HEK293 (cell line): ENCODE results near the gene CCAR1.

Source experiments
- CTCF ChIA-PET: fragments of 350-600 bp; formaldehyde crosslinking; extraction: SDS; loops from one replicate; lab custom pipeline; 2021; ENCODE audit warnings: antibody characterized with exemption; lab: Yijun Ruan, JAX
- POLR2A ChIA-PET: fragments of 300-600 bp; formaldehyde crosslinking; extraction: SDS; loops from one replicate; lab custom pipeline; 2020; ENCODE audit warnings: antibody characterized with exemption, inconsistent platforms; lab: Yijun Ruan, JAX
- H3K27ac ChIP-seq: fragments of 200-500 bp; sonication (Bioruptor generic); 2 replicates; pipeline ENCODE4 v1.5.1; 2014; ENCODE audit warnings: low read depth, low read length, control low read depth, inconsistent platforms; ENCODE audit errors: extremely low read depth
- H3K36me3 ChIP-seq, 2 experiments: fragments of 200-500 bp in 1 of 2; sonication (Bioruptor generic) in 1 of 2; 1 replicate in 1 of 2; 2 replicates in 1 of 2; pipeline ENCODE4 v1.5.1; 2014 to 2017; ENCODE audit warnings: inconsistent platforms in 2 of 2, low read length in 2 of 2; ENCODE audit not compliant: control insufficient read depth in 2 of 2, insufficient read depth in 1 of 2
- H3K4me1 ChIP-seq: fragments of 200-500 bp; sonication (Bioruptor generic); 2 replicates; pipeline ENCODE4 v1.5.1; 2014; ENCODE audit warnings: mild to moderate bottlenecking, low read length, inconsistent platforms; ENCODE audit not compliant: control insufficient read depth, insufficient read depth
- H3K4me3 ChIP-seq: 2 replicates; pipeline ENCODE4 v1.5.1; 2011; ENCODE audit warnings: low read depth, mild to moderate bottlenecking, control low read depth, low read length, moderate library complexity
- H3K9me3 ChIP-seq: fragments of 200-500 bp; sonication (Bioruptor generic); 2 replicates; pipeline ENCODE4 v1.5.1; 2014; ENCODE audit warnings: low read depth, low read length, inconsistent platforms; ENCODE audit not compliant: control insufficient read depth, insufficient read depth
- ZBTB20 ChIP-seq: fragments of 450-650 bp; formaldehyde crosslinking; IDR thresholded peaks from 2 replicates; pipeline ENCODE4 v1.5.1; 2016; ENCODE audit warnings: missing biosample characterization, missing genetic modification characterization
- ZBTB48 ChIP-seq: fragments of 450-650 bp; formaldehyde crosslinking; IDR thresholded peaks from 2 replicates; pipeline ENCODE4 v1.5.1; 2016; ENCODE audit warnings: missing biosample characterization, missing genetic modification characterization
- ZEB2 ChIP-seq: fragments of 450-650 bp; formaldehyde crosslinking; IDR thresholded peaks from 2 replicates; pipeline ENCODE4 v1.5.1; 2016; ENCODE audit warnings: missing biosample characterization, missing genetic modification characterization
- ZFP3 ChIP-seq: fragments of 450-650 bp; formaldehyde crosslinking; IDR thresholded peaks from 2 replicates; pipeline ENCODE4 v1.5.1; 2016; ENCODE audit warnings: low read depth, missing biosample characterization, missing genetic modification characterization
- ZFP37 ChIP-seq: fragments of 450-650 bp; formaldehyde crosslinking; IDR thresholded peaks from 2 replicates; pipeline ENCODE4 v1.5.1; 2016; ENCODE audit warnings: missing biosample characterization, missing genetic modification characterization
- ZFP41 ChIP-seq: fragments of 450-650 bp; formaldehyde crosslinking; IDR thresholded peaks from 2 replicates; pipeline ENCODE4 v1.5.1; 2016; ENCODE audit warnings: missing biosample characterization, missing genetic modification characterization, borderline replicate concordance
- ZFP69B ChIP-seq: fragments of 450-650 bp; formaldehyde crosslinking; IDR thresholded peaks from 2 replicates; pipeline ENCODE4 v1.5.1; 2016; ENCODE audit warnings: missing biosample characterization, missing genetic modification characterization
- ZNF366 ChIP-seq: fragments of 450-650 bp; formaldehyde crosslinking; conservative IDR thresholded peaks from 2 replicates; pipeline ENCODE4 v1.5.1; 2016; ENCODE audit warnings: missing biosample characterization, missing genetic modification characterization
- ZNF654 ChIP-seq: fragments of 450-650 bp; formaldehyde crosslinking; IDR thresholded peaks from 2 replicates; pipeline ENCODE4 v1.5.1; 2016; ENCODE audit warnings: low read depth, missing biosample characterization, missing genetic modification characterization
- ZSCAN5A ChIP-seq: fragments of 450-650 bp; formaldehyde crosslinking; IDR thresholded peaks from 2 replicates; pipeline ENCODE4 v1.5.1; 2016; ENCODE audit warnings: missing biosample characterization, missing genetic modification characterization
- ZXDB ChIP-seq: fragments of 450-650 bp; formaldehyde crosslinking; IDR thresholded peaks from 2 replicates; pipeline ENCODE4 v1.5.1; 2016; ENCODE audit warnings: missing biosample characterization, missing genetic modification characterization
- TF ChIP-seq, protein P1 (sequence below): fragments of 450-650 bp; formaldehyde crosslinking; conservative IDR thresholded peaks from 2 replicates; pipeline ENCODE4 v1.5.1; 2016; ENCODE audit warnings: low read depth, missing biosample characterization, missing genetic modification characterization
- TF ChIP-seq, protein P2 (sequence below): fragments of 450-650 bp; formaldehyde crosslinking; IDR thresholded peaks from 2 replicates; pipeline ENCODE4 v1.5.1; 2016; ENCODE audit warnings: missing biosample characterization, missing genetic modification characterization
- TF ChIP-seq, protein P3 (sequence below): fragments of 450-650 bp; formaldehyde crosslinking; IDR thresholded peaks from 2 replicates; pipeline ENCODE4 v1.5.1; 2016; ENCODE audit warnings: missing biosample characterization, missing genetic modification characterization

The CCAR1 gene

GRCh38 chr10:68721673-68722335, 765 bp downstream of the CCAR1 start (continued):
- TF ChIP-seq ZBTB48 (tag by site-specific recombination): peak; percentile 65

- no peak overlapping the region for H3K27ac ChIP-seq
- H3K9me3 ChIP-seq: no peaks in the 10 kb centered on the region
- H3K36me3 ChIP-seq: peaks cover 62% of the 10 kb centered on the region in 2 experiments; a peak in 2 of 3 replicates
- H3K4me1 ChIP-seq: no peaks in the 10 kb centered on the region; the same call in 1 of the 2 replicates
- TF ChIP-seq, protein P1, sequence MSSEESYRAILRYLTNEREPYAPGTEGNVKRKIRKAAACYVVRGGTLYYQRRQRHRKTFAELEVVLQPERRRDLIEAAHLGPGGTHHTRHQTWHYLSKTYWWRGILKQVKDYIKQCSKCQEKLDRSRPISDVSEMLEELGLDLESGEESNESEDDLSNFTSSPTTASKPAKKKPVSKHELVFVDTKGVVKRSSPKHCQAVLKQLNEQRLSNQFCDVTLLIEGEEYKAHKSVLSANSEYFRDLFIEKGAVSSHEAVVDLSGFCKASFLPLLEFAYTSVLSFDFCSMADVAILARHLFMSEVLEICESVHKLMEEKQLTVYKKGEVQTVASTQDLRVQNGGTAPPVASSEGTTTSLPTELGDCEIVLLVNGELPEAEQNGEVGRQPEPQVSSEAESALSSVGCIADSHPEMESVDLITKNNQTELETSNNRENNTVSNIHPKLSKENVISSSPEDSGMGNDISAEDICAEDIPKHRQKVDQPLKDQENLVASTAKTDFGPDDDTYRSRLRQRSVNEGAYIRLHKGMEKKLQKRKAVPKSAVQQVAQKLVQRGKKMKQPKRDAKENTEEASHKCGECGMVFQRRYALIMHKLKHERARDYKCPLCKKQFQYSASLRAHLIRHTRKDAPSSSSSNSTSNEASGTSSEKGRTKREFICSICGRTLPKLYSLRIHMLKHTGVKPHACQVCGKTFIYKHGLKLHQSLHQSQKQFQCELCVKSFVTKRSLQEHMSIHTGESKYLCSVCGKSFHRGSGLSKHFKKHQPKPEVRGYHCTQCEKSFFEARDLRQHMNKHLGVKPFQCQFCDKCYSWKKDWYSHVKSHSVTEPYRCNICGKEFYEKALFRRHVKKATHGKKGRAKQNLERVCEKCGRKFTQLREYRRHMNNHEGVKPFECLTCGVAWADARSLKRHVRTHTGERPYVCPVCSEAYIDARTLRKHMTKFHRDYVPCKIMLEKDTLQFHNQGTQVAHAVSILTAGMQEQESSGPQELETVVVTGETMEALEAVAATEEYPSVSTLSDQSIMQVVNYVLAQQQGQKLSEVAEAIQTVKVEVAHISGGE (tag by site-specific recombination): no peak
- TF ChIP-seq ZNF654 (tag by site-specific recombination): no peak
- TF ChIP-seq ZEB2: no peak
- no peak for TF ChIP-seq ZSCAN5A (tag by site-specific recombination)
- no peak for TF ChIP-seq ZFP3 (tag by site-specific recombination)
- no peak for TF ChIP-seq ZFP69B
- no peak for TF ChIP-seq ZNF366 (tag by site-specific recombination)
- TF ChIP-seq ZFP41 (tag by site-specific recombination): no peak
- no peak for TF ChIP-seq ZXDB (tag by site-specific recombination)
- TF ChIP-seq ZFP37 (tag by site-specific recombination): no peak
- TF ChIP-seq ZBTB20 (tag by site-specific recombination): no peak
- TF ChIP-seq, protein P2, sequence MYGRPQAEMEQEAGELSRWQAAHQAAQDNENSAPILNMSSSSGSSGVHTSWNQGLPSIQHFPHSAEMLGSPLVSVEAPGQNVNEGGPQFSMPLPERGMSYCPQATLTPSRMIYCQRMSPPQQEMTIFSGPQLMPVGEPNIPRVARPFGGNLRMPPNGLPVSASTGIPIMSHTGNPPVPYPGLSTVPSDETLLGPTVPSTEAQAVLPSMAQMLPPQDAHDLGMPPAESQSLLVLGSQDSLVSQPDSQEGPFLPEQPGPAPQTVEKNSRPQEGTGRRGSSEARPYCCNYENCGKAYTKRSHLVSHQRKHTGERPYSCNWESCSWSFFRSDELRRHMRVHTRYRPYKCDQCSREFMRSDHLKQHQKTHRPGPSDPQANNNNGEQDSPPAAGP: no peak
- H3K4me3 ChIP-seq: no peak overlapping the region
- ChIA-PET CTCF (interaction anchor here (1.2 kb wide), 1 partner anchor 174 kb away, joined by 4 read pairs; no protein-coding TSS in a partner anchor), POLR2A (no interaction called here)
Measured at GRCh38 chr10:68725016-68725415, 4.0 kb downstream of the CCAR1 start.

DNA sequence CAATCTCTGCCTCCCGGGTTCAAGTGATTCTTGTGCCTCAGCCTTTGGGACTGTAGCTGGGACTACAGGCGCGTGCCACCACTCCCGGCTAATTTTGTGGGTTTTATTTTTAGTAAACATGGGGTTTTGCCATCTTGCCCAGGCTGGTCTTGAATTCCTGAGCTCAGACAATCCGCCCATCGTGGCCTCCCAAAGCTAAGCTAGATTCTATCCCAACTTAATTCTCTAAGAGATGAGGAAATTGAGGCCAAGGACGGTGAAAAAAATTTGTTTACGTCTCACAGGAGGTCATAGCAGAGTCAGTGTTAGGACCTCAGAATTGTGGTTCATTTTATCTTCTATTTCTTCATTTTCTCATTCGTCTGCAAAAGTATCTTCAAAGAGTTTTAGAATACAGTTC, 6.1 kb downstream of the CCAR1 start:
- TF ChIP-seq, protein P3, sequence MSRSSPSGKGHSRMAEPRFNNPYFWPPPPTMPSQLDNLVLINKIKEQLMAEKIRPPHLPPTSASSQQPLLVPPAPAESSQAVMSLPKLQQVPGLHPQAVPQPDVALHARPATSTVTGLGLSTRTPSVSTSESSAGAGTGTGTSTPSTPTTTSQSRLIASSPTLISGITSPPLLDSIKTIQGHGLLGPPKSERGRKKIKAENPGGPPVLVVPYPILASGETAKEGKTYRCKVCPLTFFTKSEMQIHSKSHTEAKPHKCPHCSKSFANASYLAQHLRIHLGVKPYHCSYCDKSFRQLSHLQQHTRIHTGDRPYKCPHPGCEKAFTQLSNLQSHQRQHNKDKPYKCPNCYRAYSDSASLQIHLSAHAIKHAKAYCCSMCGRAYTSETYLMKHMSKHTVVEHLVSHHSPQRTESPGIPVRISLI: 0 out of 2 replicates have a peak, but pooled peaks have one; percentile 4
- no peak for TF ChIP-seq ZFP3 (tag by site-specific recombination)
- CTCF ChIA-PET: interaction anchor here (0.5 to 1.4 kb wide), 3 partner anchors 45 to 176 kb away, joined by 3 to 4 read pairs (median 3); no protein-coding TSS in a partner anchor
- no peak overlapping the region for H3K27ac ChIP-seq
- peaks cover 80 to 83% of the 10 kb centered on the region in 2 experiments for H3K36me3 ChIP-seq
- no peak overlapping the region for H3K4me3 ChIP-seq
- no peaks in the 10 kb centered on the region; the same call in 1 of the 2 replicates for H3K4me1 ChIP-seq
- POLR2A ChIA-PET: no interaction called here
- H3K9me3 ChIP-seq: no peaks in the 10 kb centered on the region
